Sigmoid colon (tissue), 4 donors: ENCODE results near the gene SRGAP1.

Experiments used
- CTCF ChIP-seq, 4 experiments: fragments of 450-650 bp in 3 of 4; fragments of 200-600 bp in 1 of 4; IDR thresholded peaks; one replicate each; pipeline ENCODE4 v1.5.1; 2016 to 2019; ENCODE audit warnings: antibody characterized with exemption in 4 of 4, mild to moderate bottlenecking in 3 of 4, moderate library complexity in 2 of 4
- EP300 ChIP-seq, 4 donors: sonication (generic); formaldehyde crosslinking; IDR thresholded peaks; one replicate each; pipeline ENCODE4 v1.6.1; 2017; ENCODE audit warnings: antibody characterized with exemption in 4 of 4
- POLR2A ChIP-seq, 2 donors: fragments of 450-650 bp; IDR thresholded peaks; one replicate each; pipeline ENCODE4 v1.6.1; 2016; ENCODE audit warnings: antibody characterized with exemption in 2 of 2, mild to moderate bottlenecking in 2 of 2, moderate library complexity in 2 of 2

DNA sequence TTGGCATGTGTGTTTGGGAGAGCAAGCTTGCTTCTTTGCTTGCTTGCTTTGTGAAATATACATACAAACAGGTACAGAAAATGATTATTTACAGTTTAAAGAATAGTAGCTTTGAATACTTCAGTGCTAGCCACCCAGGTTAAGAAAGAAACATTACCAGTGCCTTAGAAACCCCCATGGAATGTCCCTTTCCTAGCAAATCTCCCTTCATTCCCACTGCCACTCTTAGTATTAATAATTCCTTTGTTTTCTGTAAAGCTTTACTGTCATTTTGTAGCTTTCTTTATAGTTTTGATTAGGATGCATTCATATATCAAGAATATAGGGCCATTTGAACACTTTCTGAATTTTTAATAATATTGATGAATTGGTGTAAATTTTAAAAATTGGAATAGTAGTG is 9.5 kb downstream of the SRGAP1 start:
- no peak for TF ChIP-seq CTCF (IDR thresholded peaks at IDR 0.05)
- no peak for TF ChIP-seq EP300 (IDR thresholded peaks at IDR 0.05)
- TF ChIP-seq POLR2A (IDR thresholded peaks at IDR 0.05): no peak
